ENCODE measurements around the gene CHST6. TPM values are rescaled to one million over a fixed set of nuclear protein-coding genes. Genes with fewer than 3 reads are reported as not detected.

The CHST6 gene
- total RNA-seq, 2 donors from 2014 or later: 2.8 to 3.5 TPM

DNA sequence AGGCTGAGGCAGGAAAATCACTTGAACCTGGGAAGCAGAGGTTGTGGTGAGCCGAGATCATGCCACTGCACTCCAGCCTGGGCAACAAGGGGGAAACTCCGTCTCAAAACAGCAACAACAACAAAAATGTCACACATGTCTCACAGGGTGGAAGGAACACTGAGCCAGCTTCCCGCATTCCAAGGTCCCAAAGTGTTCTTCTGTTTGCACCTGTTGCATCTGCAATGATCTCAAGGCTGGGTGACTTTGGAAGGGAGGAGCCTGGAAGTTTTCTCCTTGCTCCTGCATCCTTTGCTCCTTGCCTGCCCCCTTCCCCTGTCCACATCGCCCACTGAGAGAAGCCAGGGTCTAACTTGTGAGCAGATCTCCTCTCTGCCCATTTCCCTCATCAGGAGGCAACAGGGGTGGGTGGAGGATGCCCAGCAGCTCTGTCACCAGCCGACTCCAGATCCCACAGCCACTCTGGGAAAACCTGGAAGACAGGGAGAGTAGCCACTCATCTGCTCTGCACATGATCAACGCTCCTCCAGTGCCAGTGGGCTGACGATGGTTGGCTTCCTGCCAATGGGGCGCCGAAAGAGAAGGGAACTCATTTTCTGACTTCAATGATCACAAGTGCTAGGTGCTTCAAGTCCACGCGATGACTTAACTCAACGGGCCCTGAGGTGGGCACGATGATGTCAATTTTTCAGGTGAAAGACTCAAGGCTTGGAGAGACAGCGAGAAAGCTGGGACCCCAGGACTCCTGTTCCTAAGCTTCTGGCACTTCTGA is 12.6 kb downstream of the CHST6 start:
- H3K4me1 ChIP-seq: no peaks in the 10 kb centered on the region
- no peak overlapping the region for H3K27ac ChIP-seq
- H3K27me3 ChIP-seq: no peaks in the 10 kb centered on the region
- no peak for DNase-seq (ENCODE audit: low spot score)
- H3K36me3 ChIP-seq: no peaks in the 10 kb centered on the region
- H3K9me3 ChIP-seq: no peaks in the 10 kb centered on the region
- H3K4me3 ChIP-seq: no peak overlapping the region
- TF ChIP-seq, protein P1, sequence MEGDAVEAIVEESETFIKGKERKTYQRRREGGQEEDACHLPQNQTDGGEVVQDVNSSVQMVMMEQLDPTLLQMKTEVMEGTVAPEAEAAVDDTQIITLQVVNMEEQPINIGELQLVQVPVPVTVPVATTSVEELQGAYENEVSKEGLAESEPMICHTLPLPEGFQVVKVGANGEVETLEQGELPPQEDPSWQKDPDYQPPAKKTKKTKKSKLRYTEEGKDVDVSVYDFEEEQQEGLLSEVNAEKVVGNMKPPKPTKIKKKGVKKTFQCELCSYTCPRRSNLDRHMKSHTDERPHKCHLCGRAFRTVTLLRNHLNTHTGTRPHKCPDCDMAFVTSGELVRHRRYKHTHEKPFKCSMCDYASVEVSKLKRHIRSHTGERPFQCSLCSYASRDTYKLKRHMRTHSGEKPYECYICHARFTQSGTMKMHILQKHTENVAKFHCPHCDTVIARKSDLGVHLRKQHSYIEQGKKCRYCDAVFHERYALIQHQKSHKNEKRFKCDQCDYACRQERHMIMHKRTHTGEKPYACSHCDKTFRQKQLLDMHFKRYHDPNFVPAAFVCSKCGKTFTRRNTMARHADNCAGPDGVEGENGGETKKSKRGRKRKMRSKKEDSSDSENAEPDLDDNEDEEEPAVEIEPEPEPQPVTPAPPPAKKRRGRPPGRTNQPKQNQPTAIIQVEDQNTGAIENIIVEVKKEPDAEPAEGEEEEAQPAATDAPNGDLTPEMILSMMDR (IDR thresholded peaks at IDR 0.05): no peak

DNA sequence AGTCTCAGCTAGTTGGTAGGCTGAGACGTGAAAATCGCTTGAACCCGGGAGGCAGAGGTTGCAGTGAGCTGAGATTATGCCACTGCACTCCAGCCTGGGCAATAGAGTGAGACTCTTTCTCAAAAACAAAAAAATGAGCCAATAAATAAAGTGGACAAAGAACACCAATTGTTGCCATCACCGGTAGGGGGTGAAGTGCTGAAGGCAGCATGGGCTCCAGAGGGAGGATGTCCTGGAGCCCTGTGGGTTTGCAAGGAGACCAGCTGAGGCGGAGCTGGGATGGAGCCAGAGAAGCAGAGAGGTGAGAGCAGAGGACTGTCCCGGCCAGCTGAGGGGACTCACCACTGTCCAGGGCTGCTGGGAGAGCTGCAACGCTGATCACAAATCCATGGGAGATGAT is 13.8 kb downstream of the CHST6 start:
- Histone ChIP-seq H3K36me3 (no peaks in the 10 kb centered on the region), H3K9me3 (no peaks in the 10 kb centered on the region), H3K4me3 (no peak overlapping the region), H3K4me1 (no peaks in the 10 kb centered on the region), H3K27me3 (no peaks in the 10 kb centered on the region), H3K27ac (no peak overlapping the region)
- DNase-seq (ENCODE audit: low spot score): no peak
- TF ChIP-seq, protein P1 (IDR thresholded peaks at IDR 0.05): no peak

DNA sequence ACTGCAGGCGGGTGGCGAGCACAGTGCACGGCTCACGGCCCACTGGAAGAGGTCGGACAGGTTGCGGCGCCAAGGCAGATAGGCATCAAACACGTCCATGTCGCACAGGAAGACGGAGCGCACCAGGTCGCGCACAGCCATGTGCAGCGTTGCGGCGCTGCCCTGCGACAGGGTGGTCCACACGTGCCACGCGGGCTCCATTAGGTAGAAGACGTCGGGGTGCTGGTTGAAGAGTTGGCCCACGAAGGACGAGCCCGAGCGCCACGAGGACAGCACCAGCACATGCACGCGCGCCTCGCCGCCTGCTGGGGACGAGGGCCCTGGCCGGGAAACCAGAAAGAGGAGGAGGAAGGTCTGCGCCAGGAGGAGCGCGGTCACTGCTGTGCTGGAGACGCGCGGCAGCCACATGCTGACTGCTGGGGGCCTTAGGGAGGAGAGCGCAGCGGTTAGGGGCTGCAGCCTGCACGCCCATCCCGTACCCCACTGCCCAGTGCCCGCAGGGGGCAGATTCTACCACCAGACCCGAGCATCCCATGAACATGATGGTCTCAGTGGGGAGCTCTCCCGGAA is 15.7 kb downstream of the CHST6 start:
- H3K4me3 ChIP-seq: no peak overlapping the region
- DNase-seq (ENCODE audit: low spot score): no peak
- TF ChIP-seq, protein P1 (IDR thresholded peaks at IDR 0.05): no peak
- H3K27me3 ChIP-seq: no peaks in the 10 kb centered on the region
- no peak overlapping the region for H3K27ac ChIP-seq
- H3K4me1 ChIP-seq: no peaks in the 10 kb centered on the region
- H3K36me3 ChIP-seq: no peaks in the 10 kb centered on the region
- no peaks in the 10 kb centered on the region for H3K9me3 ChIP-seq

DNA sequence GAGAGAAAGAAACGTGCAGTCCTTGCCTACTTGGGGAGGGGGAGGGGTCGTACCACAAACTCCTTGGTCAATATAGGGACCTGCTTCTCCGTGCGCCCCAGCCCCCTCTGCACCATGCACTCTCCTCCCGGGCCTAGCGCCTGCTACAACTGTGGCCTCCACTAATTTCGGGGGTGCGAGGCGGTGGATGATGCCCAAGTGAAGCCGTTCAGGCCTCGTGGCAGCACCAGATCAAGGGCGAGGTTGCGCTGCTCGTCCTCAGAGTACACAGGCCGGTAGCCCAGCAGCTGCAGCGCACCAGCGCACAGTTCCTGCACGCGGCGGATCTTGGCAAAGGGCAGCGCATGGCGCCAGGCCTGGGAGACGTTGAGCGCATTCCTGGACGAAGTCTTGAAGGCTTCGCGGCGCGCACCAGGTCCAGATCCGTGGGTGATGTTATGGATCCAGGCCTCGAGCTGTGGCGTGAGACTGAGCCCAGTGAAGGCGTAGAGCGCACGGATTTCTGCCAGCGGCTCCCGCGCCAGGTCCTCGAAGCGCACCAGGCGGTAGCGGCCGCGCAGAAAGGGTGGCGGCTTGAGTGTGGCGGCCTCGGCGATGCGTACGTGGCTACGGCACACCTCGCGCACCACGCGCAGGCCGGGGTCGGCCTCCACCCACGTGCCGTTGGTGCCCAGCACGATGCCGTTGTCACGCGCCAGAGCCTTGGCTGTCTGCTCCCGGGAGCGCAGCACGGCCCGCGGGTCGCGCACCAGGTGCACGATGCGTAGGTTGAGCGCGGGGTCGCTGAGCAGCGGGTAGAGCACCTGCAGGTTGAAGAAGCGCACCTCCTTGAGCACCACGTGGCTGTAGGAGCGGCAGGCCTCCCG is 16.5 kb downstream of the CHST6 start:
- DNase-seq (ENCODE audit: low spot score): no peak
- H3K9me3 ChIP-seq: no peaks in the 10 kb centered on the region
- no peak overlapping the region for H3K27ac ChIP-seq
- H3K4me1 ChIP-seq: no peaks in the 10 kb centered on the region
- TF ChIP-seq, protein P1 (IDR thresholded peaks at IDR 0.05): no peak
- no peaks in the 10 kb centered on the region for H3K36me3 ChIP-seq
- H3K27me3 ChIP-seq: no peaks in the 10 kb centered on the region
- no peak overlapping the region for H3K4me3 ChIP-seq

DNA sequence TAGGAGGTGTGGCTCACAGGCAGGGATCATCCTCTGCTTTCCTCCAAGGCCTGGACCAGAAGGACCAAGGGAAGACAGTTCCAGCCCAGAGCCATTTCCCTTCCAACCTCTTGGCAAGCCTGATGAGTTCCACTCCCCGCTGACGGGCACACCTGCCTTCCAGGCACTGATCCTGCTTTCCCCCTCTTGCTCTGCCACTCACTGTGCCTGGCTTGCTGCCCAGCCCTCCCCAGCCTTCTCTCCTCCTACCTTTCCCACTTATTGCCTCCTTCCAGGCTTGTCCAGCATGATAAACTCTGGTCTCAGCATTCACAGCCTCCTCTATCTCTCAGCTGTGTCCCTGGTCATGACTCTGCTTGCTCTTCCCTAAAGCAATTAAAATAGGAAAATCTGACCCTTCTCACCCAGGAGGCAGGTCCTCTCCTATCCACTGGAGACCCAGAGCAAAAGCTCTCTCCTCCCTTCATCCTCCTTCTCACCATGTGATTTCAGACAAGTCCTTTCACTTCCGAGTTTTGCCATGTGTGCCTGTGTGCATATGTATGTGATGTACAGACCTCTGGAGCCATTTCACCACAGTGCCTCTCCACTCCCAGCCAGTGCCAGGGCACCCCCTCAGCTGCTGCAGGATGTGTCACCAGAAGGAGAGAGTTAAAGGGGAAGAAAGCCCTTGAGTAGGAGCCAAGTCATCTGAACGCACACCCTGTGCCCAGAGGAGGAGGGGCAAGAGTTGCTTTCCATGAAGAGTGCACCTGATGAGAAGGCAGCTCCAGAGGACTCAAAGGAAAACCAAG is 17.4 kb downstream of the CHST6 start:
- no peaks in the 10 kb centered on the region for H3K27me3 ChIP-seq
- DNase-seq (ENCODE audit: low spot score): no peak
- TF ChIP-seq, protein P1 (IDR thresholded peaks at IDR 0.05): no peak
- no peaks in the 10 kb centered on the region for H3K36me3 ChIP-seq
- no peaks in the 10 kb centered on the region for H3K4me1 ChIP-seq
- no peaks in the 10 kb centered on the region for H3K9me3 ChIP-seq
- H3K4me3 ChIP-seq: no peak overlapping the region
- H3K27ac ChIP-seq: no peak overlapping the region
